AG04449 (cell line): Measurements from ENCODE around the gene DNAJC1.

Source experiments
- CTCF ChIA-PET: fragments of 350-600 bp; formaldehyde crosslinking; extraction: SDS; loops from one replicate; lab custom pipeline; 2021; ENCODE audit warnings: antibody characterized with exemption; lab: Yijun Ruan, JAX
- POLR2A ChIA-PET: fragments of 400-600, 350-600 bp; formaldehyde crosslinking; extraction: SDS; loops from one replicate; lab custom pipeline; 2020; ENCODE audit warnings: antibody characterized with exemption, inconsistent platforms; lab: Yijun Ruan, JAX
- DNase-seq: peaks from one replicate; pipeline ENCODE4 v3.0.0-alpha.2; 2010; ENCODE audit warnings: low read depth, low spot score
- H3K4me3 ChIP-seq: 2 replicates; pipeline ENCODE4 v1.5.1; 2011; ENCODE audit warnings: low read depth, mild to moderate bottlenecking, control low read depth, low read length
- TF ChIP-seq, protein P1 (sequence below): IDR thresholded peaks from one replicate; pipeline ENCODE4 v1.5.1; 2011; ENCODE audit warnings: mild to moderate bottlenecking, moderate library complexity, low read length, control low read depth, inconsistent platforms; ENCODE audit not compliant: insufficient read depth; ENCODE audit errors: missing control alignments

DNAJC1 gene

DNA sequence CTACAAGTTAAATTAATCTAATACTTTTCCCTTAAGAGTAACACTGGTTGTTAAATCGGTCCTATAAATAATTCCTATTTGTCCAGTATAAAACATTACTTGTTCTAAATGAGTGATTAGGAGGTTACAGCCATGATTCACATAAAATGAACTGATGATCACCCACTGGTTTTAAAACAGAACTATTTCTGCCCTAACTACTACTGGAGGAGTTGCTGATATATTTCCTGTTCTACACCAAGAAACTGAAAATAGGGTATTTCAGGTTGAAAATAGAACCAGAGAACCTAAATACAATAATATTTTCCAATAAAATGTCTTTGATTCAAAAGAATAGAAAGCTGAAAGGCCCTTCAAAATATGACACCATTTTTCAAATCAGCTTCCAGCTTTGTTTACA lies 30.9 kb downstream of the DNAJC1 start:
- no peak for DNase-seq
- CTCF ChIA-PET, result interaction anchor here (1.3 kb wide), 1 partner anchor 476 kb away, joined by 5 read pairs; no protein-coding TSS in a partner anchor
- POLR2A ChIA-PET, result no interaction called here
- H3K4me3 ChIP-seq, result no peak overlapping the region
- TF ChIP-seq, protein P1, sequence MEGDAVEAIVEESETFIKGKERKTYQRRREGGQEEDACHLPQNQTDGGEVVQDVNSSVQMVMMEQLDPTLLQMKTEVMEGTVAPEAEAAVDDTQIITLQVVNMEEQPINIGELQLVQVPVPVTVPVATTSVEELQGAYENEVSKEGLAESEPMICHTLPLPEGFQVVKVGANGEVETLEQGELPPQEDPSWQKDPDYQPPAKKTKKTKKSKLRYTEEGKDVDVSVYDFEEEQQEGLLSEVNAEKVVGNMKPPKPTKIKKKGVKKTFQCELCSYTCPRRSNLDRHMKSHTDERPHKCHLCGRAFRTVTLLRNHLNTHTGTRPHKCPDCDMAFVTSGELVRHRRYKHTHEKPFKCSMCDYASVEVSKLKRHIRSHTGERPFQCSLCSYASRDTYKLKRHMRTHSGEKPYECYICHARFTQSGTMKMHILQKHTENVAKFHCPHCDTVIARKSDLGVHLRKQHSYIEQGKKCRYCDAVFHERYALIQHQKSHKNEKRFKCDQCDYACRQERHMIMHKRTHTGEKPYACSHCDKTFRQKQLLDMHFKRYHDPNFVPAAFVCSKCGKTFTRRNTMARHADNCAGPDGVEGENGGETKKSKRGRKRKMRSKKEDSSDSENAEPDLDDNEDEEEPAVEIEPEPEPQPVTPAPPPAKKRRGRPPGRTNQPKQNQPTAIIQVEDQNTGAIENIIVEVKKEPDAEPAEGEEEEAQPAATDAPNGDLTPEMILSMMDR, result no peak

GRCh38 chr10:21969326-21970287 lies 33.9 kb downstream of the DNAJC1 start:
- H3K4me3 ChIP-seq, result no peak overlapping the region
- DNase-seq, result no peak
- CTCF ChIA-PET, result no interaction called here
- POLR2A ChIA-PET, result no interaction called here
- TF ChIP-seq, protein P1, result no peak

GRCh38 chr10:21964983-21965665 lies 38.4 kb downstream of the DNAJC1 start:
- H3K4me3 ChIP-seq, result no peak overlapping the region
- ChIA-PET CTCF (no interaction called here), POLR2A (interaction anchor here (0.6 kb wide), 1 partner anchor 14 kb away, joined by 3 read pairs; no protein-coding TSS in a partner anchor)
- no peak for DNase-seq
- TF ChIP-seq, protein P1, result no peak

- DNase-seq, result no peak
- TF ChIP-seq, protein P1, result no peak
- CTCF ChIA-PET, result interaction anchor here (1.3 kb wide), 1 partner anchor 8 kb away, joined by 4 read pairs; no protein-coding TSS in a partner anchor
- POLR2A ChIA-PET, result no interaction called here
- no peak overlapping the region for H3K4me3 ChIP-seq
These were observed 41.2 kb downstream of the DNAJC1 start for GRCh38 chr10:21962358-21962757.

GRCh38 chr10:21961847-21962246 lies 41.7 kb downstream of the DNAJC1 start:
- POLR2A ChIA-PET, result no interaction called here
- TF ChIP-seq, protein P1, result no peak
- H3K4me3 ChIP-seq, result no peak overlapping the region
- DNase-seq, result no peak
- CTCF ChIA-PET, result no interaction called here

- ChIA-PET CTCF (no interaction called here), POLR2A (no interaction called here)
- no peak overlapping the region for H3K4me3 ChIP-seq
- DNase-seq, result no peak
- TF ChIP-seq, protein P1, result no peak
These were observed 43.5 kb downstream of the DNAJC1 start for GRCh38 chr10:21959998-21960397.
